HepG2 (cell line): Measurements from ENCODE around the gene PARN. TPM values are rescaled to one million over a fixed set of nuclear protein-coding genes. Genes with fewer than 3 reads are reported as not detected.
A peak's percentile ranks its signal among the peaks of the same experiment; 100 is the strongest.

Experiments used
- ARID5B ChIP-seq: IDR thresholded peaks from 2 replicates; pipeline ENCODE4 v1.4.0; 2020; ENCODE audit warnings: mild to moderate bottlenecking, missing genetic modification reagents
- CBX1 ChIP-seq: IDR thresholded peaks from one replicate; pipeline ENCODE4 v1.6.1; 2016; ENCODE audit warnings: antibody characterized with exemption, low read depth
- DPF2 ChIP-seq: sonication (generic); formaldehyde crosslinking; IDR thresholded peaks from 2 replicates; pipeline ENCODE4 v1.4.0; 2020; ENCODE audit warnings: mild to moderate bottlenecking, low read depth, missing genetic modification reagents, borderline replicate concordance
- EHMT2 ChIP-seq: fragments of 200-600 bp; sonication (generic); IDR thresholded peaks from 2 replicates; pipeline ENCODE4 v1.7.0; 2017; ENCODE audit warnings: antibody characterized with exemption, low read depth, low read length, borderline replicate concordance
- GFI1 ChIP-seq: sonication (generic); formaldehyde crosslinking; IDR thresholded peaks from 2 replicates; pipeline ENCODE4 v1.5.0; 2020; ENCODE audit warnings: missing genetic modification reagents, mild to moderate bottlenecking, borderline replicate concordance
- HDAC2 ChIP-seq: sonication (generic); formaldehyde crosslinking; IDR thresholded peaks from 2 replicates; pipeline ENCODE4 v1.4.0; 2020; ENCODE audit warnings: missing genetic modification reagents
- IRF2 ChIP-seq: IDR thresholded peaks from 2 replicates; pipeline ENCODE4 v1.6.1; 2018; ENCODE audit warnings: missing genetic modification reagents, missing compliant biosample characterization
- KDM2A ChIP-seq: sonication (generic); formaldehyde crosslinking; IDR thresholded peaks from 2 replicates; pipeline ENCODE4 v1.4.0; 2020; ENCODE audit warnings: low read depth, missing genetic modification reagents, borderline replicate concordance
- MAF1 ChIP-seq: sonication (generic); formaldehyde crosslinking; IDR thresholded peaks from 2 replicates; pipeline ENCODE4 v1.5.0; 2020; ENCODE audit warnings: missing genetic modification reagents, borderline replicate concordance
- MIER3 ChIP-seq: IDR thresholded peaks from 2 replicates; pipeline ENCODE4 v1.6.1; 2016; ENCODE audit warnings: missing compliant biosample characterization, borderline replicate concordance
- ZBTB7B ChIP-seq: sonication (generic); formaldehyde crosslinking; IDR thresholded peaks from 2 replicates; pipeline ENCODE4 v1.4.0; 2020; ENCODE audit warnings: missing genetic modification reagents
- ZNF12 ChIP-seq: sonication (generic); formaldehyde crosslinking; IDR thresholded peaks from 2 replicates; pipeline ENCODE4 v1.5.0; 2020; ENCODE audit warnings: missing genetic modification reagents
- ZNF513 ChIP-seq: sonication (generic); formaldehyde crosslinking; conservative IDR thresholded peaks from 2 replicates; pipeline ENCODE4 v1.5.0; 2020; ENCODE audit warnings: missing genetic modification reagents
- ZNF550 ChIP-seq: sonication (generic); formaldehyde crosslinking; IDR thresholded peaks from 2 replicates; pipeline ENCODE4 v1.4.0; 2020; ENCODE audit warnings: mild to moderate bottlenecking, missing genetic modification reagents, borderline replicate concordance
- ZNF713 ChIP-seq: sonication (generic); formaldehyde crosslinking; IDR thresholded peaks from 2 replicates; pipeline ENCODE4 v1.4.0; 2020; ENCODE audit warnings: mild to moderate bottlenecking, missing genetic modification reagents
- polyA plus RNA-seq, 8 experiments: library from polyadenylated mRNA; depleted of rRNA in 3 of 8; stranded (reverse) in 7 of 8; unstranded in 1 of 8; fragments of >200 nt; fragmentation: Illumina TruSeq in 4 of 8; extraction: Trizol in 4 of 8; gene quantifications; 2 replicates each; pipeline versions ENCODE4 v1.2.1 to v1.2.3, GENCODE V29; 2011 to 2016; ENCODE audit warnings: low read depth in 4 of 8, missing spikeins in 1 of 8, mixed read lengths in 1 of 8; ENCODE audit not compliant: insufficient read depth in 1 of 8
- total RNA-seq, 5 experiments: library from RNA; depleted of rRNA; stranded (reverse); fragments of >200 nt; fragmentation: Illumina TruSeq; extraction: Trizol; gene quantifications; 2 replicates each; pipeline ENCODE4 v1.2.3, GENCODE V29; 2016; ENCODE audit warnings: low read depth in 1 of 5
- TF ChIP-seq, protein P1 (sequence below): sonication (generic); formaldehyde crosslinking; IDR thresholded peaks from 2 replicates; pipeline ENCODE4 v1.4.0; 2020; ENCODE audit warnings: missing genetic modification reagents, mild to moderate bottlenecking, borderline replicate concordance
- TF ChIP-seq, protein P2 (sequence below): sonication (generic); formaldehyde crosslinking; IDR thresholded peaks from 2 replicates; pipeline ENCODE4 v1.4.0; 2020; ENCODE audit warnings: missing genetic modification reagents, borderline replicate concordance

The PARN gene
- total and polyA plus RNA-seq, 2 of the 13 experiments (the other 11 are each of a cell fraction or from before 2014, with no cell fraction given) = 13.3 to 47.6 TPM

DNA sequence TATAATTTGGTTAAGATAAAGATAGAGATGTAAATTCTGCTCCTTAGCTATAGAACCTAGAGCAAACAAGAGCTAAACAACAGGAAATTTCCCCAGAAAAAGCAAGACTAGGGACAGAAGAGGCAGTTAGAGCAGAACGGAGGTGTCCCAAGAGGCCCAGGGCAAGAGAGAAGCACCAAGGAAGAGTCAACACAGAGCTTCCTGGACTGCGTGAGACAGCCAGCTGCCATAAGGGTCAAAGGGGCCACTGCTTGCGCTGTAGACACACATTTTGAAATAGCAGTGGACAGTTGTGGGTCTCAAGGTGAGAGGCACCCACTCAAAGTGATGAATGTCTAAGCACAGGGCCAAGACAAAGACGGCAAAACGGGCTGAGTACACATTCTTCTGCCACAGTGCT is 156.6 kb downstream of the PARN start (continued):
- TF ChIP-seq, protein P1, sequence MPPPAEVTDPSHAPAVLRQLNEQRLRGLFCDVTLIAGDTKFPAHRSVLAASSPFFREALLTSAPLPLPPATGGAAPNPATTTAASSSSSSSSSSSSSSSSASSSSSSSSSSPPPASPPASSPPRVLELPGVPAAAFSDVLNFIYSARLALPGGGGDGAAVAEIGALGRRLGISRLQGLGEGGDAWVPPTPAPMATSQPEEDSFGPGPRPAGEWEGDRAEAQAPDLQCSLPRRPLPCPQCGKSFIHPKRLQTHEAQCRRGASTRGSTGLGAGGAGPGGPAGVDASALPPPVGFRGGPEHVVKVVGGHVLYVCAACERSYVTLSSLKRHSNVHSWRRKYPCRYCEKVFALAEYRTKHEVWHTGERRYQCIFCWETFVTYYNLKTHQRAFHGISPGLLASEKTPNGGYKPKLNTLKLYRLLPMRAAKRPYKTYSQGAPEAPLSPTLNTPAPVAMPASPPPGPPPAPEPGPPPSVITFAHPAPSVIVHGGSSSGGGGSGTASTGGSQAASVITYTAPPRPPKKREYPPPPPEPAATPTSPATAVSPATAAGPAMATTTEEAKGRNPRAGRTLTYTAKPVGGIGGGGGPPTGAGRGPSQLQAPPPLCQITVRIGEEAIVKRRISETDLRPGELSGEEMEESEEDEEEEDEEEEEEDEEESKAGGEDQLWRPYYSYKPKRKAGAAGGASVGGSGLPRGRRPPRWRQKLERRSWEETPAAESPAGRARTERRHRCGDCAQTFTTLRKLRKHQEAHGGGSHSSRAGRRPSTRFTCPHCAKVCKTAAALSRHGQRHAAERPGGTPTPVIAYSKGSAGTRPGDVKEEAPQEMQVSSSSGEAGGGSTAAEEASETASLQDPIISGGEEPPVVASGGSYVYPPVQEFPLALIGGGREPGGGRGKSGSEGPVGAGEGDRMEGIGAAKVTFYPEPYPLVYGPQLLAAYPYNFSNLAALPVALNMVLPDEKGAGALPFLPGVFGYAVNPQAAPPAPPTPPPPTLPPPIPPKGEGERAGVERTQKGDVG (CRISPR knock-in tag) = 0 out of 2 replicates have a peak, but pooled peaks have one; percentile 27
- TF ChIP-seq EHMT2 (peak; percentile 80; the same call in 1 of the 2 replicates), CBX1 (peak; percentile 85), ZNF550 (CRISPR knock-in tag) (no peak), MAF1 (no peak), GFI1 (CRISPR knock-in tag) (peak; percentile 61), DPF2 (CRISPR knock-in tag) (peak; percentile 92), ZBTB7B (0 out of 2 replicates have a peak, but pooled peaks have one; percentile 45), MIER3 (CRISPR knock-in tag) (peak; percentile 37; the same call in 1 of the 2 replicates), ZNF12 (peak; percentile 78), ZNF513 (CRISPR knock-in tag) (no peak), ARID5B (CRISPR knock-in tag) (peak; percentile 92), HDAC2 (CRISPR knock-in tag) (peak; percentile 58; the same call in 1 of the 2 replicates), KDM2A (CRISPR knock-in tag) (peak; percentile 57; the same call in 1 of the 2 replicates), ZNF713 (CRISPR knock-in tag) (no peak), IRF2 (peak; percentile 72; the same call in 1 of the 2 replicates)
- TF ChIP-seq, protein P2, sequence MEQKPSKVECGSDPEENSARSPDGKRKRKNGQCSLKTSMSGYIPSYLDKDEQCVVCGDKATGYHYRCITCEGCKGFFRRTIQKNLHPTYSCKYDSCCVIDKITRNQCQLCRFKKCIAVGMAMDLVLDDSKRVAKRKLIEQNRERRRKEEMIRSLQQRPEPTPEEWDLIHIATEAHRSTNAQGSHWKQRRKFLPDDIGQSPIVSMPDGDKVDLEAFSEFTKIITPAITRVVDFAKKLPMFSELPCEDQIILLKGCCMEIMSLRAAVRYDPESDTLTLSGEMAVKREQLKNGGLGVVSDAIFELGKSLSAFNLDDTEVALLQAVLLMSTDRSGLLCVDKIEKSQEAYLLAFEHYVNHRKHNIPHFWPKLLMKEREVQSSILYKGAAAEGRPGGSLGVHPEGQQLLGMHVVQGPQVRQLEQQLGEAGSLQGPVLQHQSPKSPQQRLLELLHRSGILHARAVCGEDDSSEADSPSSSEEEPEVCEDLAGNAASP (CRISPR knock-in tag) = peak; percentile 35; the same call in 1 of the 2 replicates
